ENCODE data around the gene DLG5.

Gene DLG5

GRCh38 chr10:77944519-77944918 is 18.0 kb upstream of the DLG5 start:
- DNase-seq (ENCODE audit: low read depth, low spot score) = no peak

- DNase-seq (ENCODE audit: low read depth, low spot score) = no peak
These were observed 16.8 kb upstream of the DLG5 start for GRCh38 chr10:77943121-77943901.

- no peak for DNase-seq (ENCODE audit: low read depth, low spot score)
These were observed 15.2 kb upstream of the DLG5 start for GRCh38 chr10:77941790-77942189.

GRCh38 chr10:77940627-77941026 is 14.1 kb upstream of the DLG5 start:
- DNase-seq (ENCODE audit: low read depth, low spot score) = no peak

- DNase-seq (ENCODE audit: low read depth, low spot score) = no peak
These were observed 13.7 kb upstream of the DLG5 start for GRCh38 chr10:77940225-77940624.

GRCh38 chr10:77939561-77940001 is 13.0 kb upstream of the DLG5 start:
- DNase-seq (ENCODE audit: low read depth, low spot score) = peak; percentile 93

GRCh38 chr10:77936697-77937567 is 10.4 kb upstream of the DLG5 start:
- DNase-seq (ENCODE audit: low read depth, low spot score) = no peak

- no peak for DNase-seq (ENCODE audit: low read depth, low spot score)
These were observed 5.6 kb upstream of the DLG5 start for GRCh38 chr10:77932016-77932715.

- DNase-seq (ENCODE audit: low read depth, low spot score) = no peak
These were observed 1.1 kb upstream of the DLG5 start for GRCh38 chr10:77927402-77928246.

GRCh38 chr10:77925795-77926565 is 575 bp downstream of the DLG5 start:
- no peak for DNase-seq (ENCODE audit: low read depth, low spot score)

GRCh38 chr10:77925410-77925794 is 1.2 kb downstream of the DLG5 start:
- no peak for DNase-seq (ENCODE audit: low read depth, low spot score)

GRCh38 chr10:77922566-77923179 is 3.9 kb downstream of the DLG5 start:
- DNase-seq (ENCODE audit: low read depth, low spot score) = no peak

GRCh38 chr10:77922055-77922454 is 4.5 kb downstream of the DLG5 start:
- no peak for DNase-seq (ENCODE audit: low read depth, low spot score)

GRCh38 chr10:77921395-77921794 is 5.2 kb downstream of the DLG5 start:
- no peak for DNase-seq (ENCODE audit: low read depth, low spot score)

GRCh38 chr10:77920495-77920894 is 6.1 kb downstream of the DLG5 start:
- DNase-seq (ENCODE audit: low read depth, low spot score) = no peak

- DNase-seq (ENCODE audit: low read depth, low spot score) = no peak
These were observed 6.8 kb downstream of the DLG5 start for GRCh38 chr10:77919713-77920108.

- DNase-seq (ENCODE audit: low read depth, low spot score) = no peak
These were observed 11.0 kb downstream of the DLG5 start for GRCh38 chr10:77915319-77916105.

- no peak for DNase-seq (ENCODE audit: low read depth, low spot score)
These were observed 13.5 kb downstream of the DLG5 start for GRCh38 chr10:77913090-77913489.

- DNase-seq (ENCODE audit: low read depth, low spot score) = no peak
These were observed 14.0 kb downstream of the DLG5 start for GRCh38 chr10:77912576-77912975.

Data from brain pericyte (primary cell).